Measurements from ENCODE around the gene NCKAP1.
"Not testable (repeated sequence)": the region's sequence is repeated elsewhere in the genome, so short reads cannot be mapped to it uniquely, and the experiment has no call there.

The NCKAP1 gene

GRCh38 chr2:183035954-183036669, 2.1 kb downstream of the NCKAP1 start:
- no peak for DNase-seq

- no peak for DNase-seq
Observed at GRCh38 chr2:183035298-183035953, 2.8 kb downstream of the NCKAP1 start.

DNA sequence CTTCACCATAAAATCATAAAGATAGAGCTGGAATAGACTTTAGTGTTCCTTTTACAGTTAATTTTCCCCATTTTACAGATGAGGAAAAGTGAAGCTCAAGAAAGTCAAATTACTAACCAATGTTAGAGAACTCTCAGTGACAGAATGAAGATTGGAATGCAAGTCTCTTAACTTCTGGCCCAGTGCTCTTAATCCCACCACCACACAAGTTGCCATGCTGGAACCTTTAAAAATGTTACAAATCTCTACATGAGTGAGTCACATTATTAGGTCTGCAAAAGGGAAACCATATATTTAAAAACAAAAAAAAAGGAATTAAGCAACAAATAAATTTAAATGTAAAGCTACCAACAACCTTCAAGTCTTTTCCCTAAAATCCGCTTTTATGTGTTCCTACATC, 3.5 kb downstream of the NCKAP1 start:
- DNase-seq = no peak

DNA sequence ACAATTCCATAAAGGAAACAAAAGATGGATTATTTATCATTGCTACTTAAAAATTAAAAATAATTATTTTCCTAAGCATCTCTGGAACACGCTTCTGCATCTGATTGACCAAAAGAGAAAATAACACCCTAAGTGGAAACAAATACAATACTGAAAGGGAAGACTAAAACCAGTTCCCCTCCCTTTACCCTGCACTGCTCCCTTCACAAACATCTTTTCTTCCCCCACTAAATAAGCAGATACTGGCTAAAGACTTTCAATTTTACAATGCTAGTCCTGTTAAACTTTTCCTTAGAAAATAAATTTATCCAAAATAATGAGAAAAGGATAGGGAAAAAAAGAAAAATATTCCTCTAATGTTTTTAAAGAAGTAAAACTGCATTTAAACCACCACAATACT, 4.3 kb downstream of the NCKAP1 start:
- DNase-seq = no peak

- DNase-seq = no peak
Observed at GRCh38 chr2:183031911-183032794, 6.1 kb downstream of the NCKAP1 start.

DNA sequence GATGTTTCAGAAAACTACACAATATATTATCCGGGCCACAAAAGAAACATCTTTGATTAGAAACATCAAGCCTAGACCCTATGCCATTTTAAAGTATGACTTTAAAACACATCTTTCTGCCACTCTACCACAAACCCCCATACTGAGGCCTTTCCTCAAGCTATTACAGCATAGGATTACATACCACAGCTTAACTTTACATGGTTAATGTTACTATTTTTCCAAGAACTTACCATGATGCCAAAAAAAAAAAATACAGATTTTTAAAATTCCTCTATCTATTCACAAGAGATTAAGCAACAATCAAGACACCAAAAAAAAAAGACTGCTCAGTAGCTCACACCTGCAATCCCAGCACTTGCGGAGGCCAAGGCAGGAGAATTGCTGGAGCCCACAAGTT, 9.0 kb downstream of the NCKAP1 start:
- no peak for DNase-seq

DNA sequence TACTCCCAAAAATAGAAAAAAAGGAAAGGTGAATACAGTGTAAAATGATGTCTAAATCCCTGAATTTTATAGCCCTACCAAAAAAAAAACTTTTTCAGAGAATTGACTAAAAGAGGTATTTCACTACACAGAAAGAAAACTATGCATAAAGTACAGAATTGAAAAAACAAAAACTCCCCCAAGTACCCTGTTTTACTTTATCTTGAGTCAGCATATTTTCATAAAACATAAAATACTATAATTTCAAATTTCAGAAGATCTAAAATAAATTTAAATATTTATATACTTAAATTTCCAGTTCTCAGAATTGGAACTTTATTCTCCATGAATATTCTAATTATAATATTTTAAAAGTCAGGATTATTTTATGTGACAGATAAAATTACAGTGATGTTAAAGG, 10.1 kb downstream of the NCKAP1 start:
- no peak for DNase-seq

GRCh38 chr2:183027443-183027842, 10.8 kb downstream of the NCKAP1 start:
- DNase-seq = no peak

DNA sequence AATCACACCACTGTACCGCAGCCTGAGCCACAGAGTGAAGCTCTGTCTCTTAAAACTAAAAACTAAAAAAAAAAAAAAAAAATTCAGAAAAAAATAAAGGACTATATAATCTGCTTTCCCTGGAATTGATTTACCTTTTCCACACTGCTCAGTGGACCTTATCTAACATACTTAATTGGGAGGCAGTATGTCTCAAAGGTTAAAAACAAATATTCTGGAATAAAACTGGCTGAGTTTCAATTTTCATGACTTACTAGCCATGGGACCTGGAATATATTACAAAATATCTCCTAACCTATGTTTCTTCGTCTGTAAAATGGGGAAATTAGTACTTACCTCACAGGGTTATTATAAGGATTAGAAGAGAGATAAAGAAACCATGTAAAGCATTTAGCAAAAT, 11.8 kb downstream of the NCKAP1 start:
- DNase-seq = no peak

DNA sequence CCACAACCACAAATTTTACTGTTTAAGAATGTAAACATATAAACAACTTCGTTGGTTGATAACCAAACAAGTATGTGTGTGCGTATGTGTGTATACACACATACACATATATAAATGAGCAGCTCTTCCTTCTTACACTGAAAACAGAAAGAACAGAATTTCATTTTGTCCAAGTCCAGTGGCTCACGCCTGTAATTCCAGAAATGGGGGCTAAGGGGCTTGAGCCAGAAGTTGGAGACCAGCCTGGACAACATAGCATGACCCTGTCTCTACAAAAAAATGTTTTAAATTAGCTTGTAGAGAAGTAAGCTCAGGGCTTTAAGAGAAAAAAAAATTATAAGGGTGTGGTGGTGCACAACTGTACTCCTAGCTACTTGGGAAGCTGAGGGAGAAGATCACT, 12.3 kb downstream of the NCKAP1 start:
- no peak for DNase-seq

DNA sequence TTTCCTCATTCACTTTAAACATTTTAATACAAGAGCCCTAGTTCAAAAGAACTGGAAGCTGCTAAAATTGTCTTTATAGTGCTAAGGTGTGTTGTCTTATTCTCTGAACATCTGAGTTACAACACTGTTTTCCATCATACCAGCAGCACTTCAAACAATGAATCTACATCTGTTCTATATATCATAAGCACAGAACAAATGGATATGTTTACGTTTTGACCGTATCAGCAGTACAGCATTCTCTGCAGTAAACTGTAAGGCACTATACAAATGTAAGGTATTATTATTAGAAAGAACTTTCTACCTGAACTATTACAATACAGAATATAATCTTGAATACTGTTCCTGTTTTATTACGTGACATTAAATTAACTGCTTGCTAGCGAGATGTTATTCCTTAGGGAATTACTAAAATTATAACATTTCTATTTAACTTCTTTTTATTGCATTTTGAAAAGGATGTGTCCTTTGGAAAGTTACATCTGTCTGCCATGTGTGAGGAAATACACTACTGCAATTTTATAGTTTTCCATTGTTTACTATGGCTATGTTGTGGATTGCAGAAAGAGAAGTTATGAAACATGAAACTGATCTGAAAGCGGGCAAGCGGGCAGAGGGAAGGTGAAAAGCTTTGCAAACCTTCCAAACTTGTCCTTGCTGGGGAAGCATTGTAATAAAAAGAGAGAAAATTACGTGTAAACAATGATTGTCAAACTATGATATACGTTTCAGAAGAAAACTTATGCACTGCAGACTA, 13.7 kb downstream of the NCKAP1 start:
- no peak for DNase-seq

DNA sequence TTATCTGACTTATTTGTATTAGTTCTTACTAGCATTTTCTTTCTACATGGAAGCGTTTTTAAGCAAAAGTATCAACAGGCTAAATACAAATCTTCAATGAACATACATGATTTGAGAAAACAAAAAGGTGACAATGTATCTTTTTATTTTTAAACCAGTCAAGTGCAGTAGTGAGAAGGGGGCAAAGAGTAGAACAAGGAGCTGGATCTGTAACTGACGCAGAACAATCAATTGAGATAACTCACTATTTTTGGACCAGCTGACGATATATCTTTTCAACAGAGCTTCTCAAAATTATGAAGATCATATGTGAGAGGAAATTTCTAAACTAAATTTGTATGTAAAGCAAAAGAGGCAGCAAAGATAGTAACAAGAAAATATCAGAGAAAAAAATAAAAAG, 15.5 kb downstream of the NCKAP1 start:
- no peak for DNase-seq

GRCh38 chr2:183021613-183022012, 16.6 kb downstream of the NCKAP1 start:
- no peak for DNase-seq

DNA sequence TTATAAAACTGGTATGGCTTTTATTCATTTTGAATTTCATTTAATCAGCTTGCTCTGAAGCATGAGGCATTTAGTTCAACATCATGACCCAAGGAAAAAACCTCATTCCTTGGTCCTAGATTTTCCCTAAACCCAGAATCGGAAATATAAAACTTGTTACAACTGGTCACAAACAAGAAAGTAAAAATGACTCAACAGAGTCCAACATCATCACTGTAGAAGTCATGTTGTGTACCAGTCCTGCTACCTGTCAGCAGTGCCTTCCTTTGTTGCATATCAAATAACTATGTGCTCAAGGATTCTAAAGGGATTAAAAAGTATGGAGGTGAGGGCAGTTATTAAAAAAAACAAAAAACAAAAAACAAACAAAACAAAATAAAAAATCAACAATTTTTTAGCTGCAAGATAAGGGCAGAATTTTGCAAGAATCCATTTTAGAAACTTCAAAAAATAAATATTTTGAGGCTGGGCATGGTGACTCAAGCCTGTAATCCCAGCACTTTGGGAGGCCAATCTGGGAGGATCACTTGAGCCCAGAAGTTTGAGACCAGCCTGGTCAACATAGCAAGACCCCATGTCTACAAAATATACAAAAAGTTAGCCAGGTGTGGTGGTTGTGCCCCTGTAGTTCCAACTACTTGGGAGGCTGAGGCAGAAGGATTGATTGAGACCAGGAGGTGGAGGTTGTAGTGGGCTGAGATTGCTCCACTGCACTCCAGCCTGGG, 18.4 kb downstream of the NCKAP1 start:
- DNase-seq = no peak

DNA sequence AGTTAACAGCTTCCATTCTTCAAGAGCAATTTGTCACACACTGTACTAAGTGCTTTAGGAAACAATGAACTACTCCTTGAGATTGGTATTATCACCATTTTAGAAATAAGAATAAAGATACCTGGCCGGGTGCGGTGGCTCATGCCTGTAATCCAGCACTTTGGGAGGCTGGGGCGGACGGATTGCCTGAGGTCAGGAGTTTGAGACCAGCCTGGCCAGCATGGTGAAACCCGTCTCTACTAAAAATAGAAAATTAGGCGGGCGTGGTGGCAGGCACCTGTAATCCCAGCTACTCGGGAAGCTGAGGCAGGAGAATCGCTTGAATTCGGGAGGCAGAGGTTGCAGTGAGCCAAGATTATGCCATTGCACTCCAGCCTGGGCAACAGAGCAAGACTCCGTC, 20.4 kb downstream of the NCKAP1 start:
- not testable (repeated sequence) for DNase-seq

DNA sequence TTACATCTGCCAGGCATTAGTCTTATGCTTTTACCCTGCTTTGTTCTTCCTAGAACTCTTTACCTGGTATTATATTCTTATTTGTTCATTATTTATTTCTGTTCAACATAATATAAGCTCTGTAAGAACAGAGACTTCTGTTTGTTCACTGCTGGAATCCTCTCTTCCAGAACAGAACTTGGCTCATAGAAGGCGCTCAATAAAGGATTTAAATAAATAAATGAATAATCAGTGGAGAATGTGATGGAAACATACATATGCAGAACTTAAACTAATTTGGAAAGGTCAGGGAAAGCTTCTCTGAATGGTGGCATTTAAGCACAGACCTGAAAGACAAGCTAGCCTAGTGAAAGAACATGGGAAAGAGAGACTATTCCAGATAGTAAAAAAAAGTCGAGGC, 24.3 kb downstream of the NCKAP1 start:
- DNase-seq = no peak

DNA sequence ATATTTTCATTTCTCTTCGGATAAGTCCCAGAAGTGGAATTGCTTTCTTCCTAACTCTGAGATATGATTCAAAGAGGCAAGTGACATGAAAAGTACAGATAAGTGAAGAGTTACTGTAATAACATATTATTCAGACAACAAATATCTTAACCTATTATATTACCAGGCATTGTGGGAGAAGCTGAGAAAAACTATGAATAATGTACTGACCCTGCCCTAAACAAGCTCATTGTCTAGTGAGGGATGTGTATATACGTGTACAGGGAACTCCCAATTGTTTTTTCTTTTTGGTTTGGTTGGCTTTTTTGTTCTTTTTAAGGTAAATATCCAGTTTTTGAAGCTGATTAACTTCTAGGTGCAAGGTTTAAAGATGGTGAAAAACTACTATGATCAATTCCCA, 26.5 kb downstream of the NCKAP1 start:
- DNase-seq = no peak

DNA sequence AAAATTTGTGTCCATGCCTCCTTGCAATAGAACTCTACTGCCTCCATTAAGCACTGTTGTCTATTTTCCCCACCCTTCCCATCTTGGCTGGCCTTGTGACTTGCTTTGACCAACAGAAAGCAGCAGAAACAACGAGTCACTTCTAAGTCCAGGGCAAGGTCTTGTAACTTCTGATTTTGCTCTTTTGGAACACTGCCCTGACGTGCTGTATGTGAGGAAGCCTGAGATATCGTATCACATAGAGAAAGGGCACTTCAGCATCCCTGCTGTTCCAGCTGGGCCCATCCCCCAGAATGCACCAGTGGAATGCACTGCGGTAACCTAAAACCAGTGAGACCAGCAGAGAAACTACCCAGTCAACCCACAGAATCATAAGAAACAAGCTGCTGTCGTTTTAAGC, 28.1 kb downstream of the NCKAP1 start:
- no peak for DNase-seq

- no peak for DNase-seq
Observed at GRCh38 chr2:183009249-183009899, 28.9 kb downstream of the NCKAP1 start.

DNA sequence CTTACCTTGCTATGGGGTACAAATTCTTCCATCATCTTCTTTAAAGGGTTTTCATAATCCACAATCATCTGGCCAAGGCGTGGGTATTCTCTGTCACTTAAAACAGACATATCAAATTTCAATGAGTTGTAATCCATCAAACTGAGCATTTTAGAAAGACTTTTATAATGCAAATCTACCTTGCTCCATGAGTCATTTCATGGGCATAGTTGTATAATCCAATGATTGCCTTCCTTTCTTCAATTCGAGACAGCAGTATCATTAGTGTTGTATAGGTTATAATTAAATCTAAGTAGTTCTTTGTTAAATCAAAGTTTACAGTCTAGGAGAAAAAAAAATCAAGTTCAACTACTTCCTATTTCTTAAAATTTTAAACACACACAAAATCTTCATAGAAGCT, 36.3 kb downstream of the NCKAP1 start:
- DNase-seq = no peak

GRCh38 chr2:183000846-183001245, 37.4 kb downstream of the NCKAP1 start:
- no peak for DNase-seq

Measured in DMS79 treated with DMSO at 0.1 percent for 48 hours (cell line).